Measurements from ENCODE around the gene RNF149.

DNA sequence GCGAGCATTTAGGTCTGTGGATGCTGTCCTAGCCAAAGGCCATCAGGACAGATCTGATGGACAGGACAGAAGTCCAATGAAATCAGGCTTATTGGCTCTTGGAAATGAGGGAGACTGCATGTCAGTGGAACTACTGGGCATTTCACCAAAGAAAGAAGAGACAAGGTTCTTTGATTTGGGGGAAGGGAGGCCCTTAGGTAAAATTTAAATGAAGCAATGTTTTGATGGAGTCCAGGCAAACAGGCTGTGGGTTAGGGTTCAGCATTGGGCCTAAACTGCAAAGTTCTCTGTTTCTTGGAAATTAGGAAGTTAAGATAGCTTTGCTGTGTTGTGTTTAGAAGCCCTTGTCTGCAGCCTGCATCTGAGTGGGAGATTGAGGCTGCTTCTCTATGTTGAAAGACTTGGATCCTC, 31.6 kb upstream of the RNF149 start:
- TF ChIP-seq CTCF (IDR thresholded peaks at IDR 0.05) (no peak), POLR2A (IDR thresholded peaks at IDR 0.05) (no peak)

Measured in adrenal gland (tissue), 5 donors.